Omental fat pad (tissue), 4 donors: ENCODE data around the gene NPIPA1. TPM values are rescaled to one million over a fixed set of nuclear protein-coding genes. Genes with fewer than 3 reads are reported as not detected.
"Not testable (repeated sequence)": the region's sequence is repeated elsewhere in the genome, so short reads cannot be mapped to it uniquely, and the experiment has no call there.

Experiments used
- ATAC-seq: fragments of 150-250 bp; one replicate; pipeline ENCODE4 v1.9.1; 2016; ENCODE audit warnings: mild to moderate bottlenecking, moderate library complexity; ENCODE audit not compliant: low FRiP score
- DNase-seq: peaks from one replicate; pipeline ENCODE4 v3.0.0-alpha.2; 2019; ENCODE audit warnings: low spot score
- small RNA-seq: library from RNA; depleted of rRNA; stranded (forward); fragments of <200 nt; gene quantifications from one replicate; pipeline ENCODE3, GENCODE V24; 2016
- total RNA-seq, 4 donors: library from RNA; depleted of rRNA; stranded (reverse); fragments of >200 nt; gene quantifications; one replicate each; pipeline ENCODE4 v1.1.0, GENCODE V29; 2016

Gene NPIPA1
- total RNA-seq, 4 donors from 2014 or later, result 48.5 to 91.7 (median 68.7) TPM

- ATAC-seq, DNase-seq: not testable (repeated sequence)
Measured at GRCh38 chr16:14978281-14978680, 41.0 kb downstream of the NPIPA1 start.

- not testable (repeated sequence) for DNase-seq, ATAC-seq
Measured at GRCh38 chr16:14978908-14979307, 41.7 kb downstream of the NPIPA1 start.

GRCh38 chr16:14981234-14981633 is 44.0 kb downstream of the NPIPA1 start:
- ATAC-seq, DNase-seq: not testable (repeated sequence)

DNA sequence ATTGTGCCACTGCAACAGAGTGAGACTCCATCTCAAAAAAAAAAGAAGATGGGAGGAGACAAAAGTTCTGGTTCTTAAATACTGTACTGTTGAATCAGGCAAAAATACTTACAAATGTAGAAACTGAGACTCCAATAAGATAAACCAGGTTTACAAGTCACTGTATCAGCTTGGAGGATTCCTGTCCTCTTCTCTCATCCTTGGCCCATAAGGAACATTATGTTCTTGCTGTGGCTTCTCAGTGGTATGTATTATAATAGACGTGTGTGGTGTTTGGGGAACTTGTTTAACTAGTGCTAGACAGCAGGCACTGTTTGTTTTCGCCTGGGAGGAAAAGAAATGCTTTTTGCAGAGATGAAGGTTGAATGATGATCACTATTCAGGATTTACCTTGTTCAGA is 45.3 kb downstream of the NPIPA1 start:
- DNase-seq, ATAC-seq: not testable (repeated sequence)

DNA sequence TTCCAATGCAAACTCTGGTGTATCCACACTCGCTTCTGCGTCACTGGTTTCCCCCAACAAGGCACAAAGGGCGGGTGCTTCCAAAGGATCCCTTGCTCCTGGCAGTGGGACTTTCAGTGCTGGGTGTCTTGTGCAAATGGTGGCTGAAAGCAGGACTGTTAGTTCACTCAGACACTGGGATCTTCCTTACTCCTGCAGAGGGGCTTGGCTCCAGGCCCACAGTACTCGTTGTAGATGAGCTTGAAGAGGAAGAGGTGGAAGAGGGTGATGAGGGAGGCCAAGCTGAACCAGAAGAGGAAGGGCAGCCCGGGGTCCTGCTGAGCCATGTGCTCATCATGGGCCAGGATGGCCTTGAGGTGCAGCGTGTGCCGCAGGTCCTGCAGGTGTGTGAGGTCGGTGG is 50.8 kb downstream of the NPIPA1 start:
- DNase-seq, ATAC-seq: not testable (repeated sequence)

DNA sequence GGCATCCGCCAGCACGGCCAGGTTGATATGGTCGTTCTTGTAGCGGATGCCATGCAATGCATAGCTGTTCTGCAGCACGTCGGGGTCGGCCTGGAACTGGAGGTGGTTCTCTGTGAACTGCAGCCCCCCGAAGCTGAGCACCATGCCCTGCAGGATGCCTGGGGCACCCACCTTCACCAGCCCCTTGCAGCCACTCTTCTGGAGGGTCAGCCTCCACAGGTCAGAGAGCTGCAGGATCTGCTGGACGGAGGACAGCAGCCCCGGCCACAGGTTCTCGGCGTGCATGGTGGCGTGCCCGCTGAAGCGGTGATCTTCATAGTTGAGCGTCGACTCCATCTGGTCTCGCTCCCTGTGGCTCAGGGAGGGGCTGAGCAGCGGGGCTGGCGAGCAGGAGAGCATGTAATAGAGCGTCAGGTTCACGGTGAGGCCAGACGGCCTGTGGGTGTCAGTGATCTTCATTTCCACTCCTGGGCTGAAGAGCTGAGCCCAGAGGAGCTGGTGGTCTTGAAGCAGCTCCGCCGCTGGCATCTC is 51.5 kb downstream of the NPIPA1 start:
- not testable (repeated sequence) for DNase-seq, ATAC-seq

GRCh38 chr16:14989291-14990281 is 52.3 kb downstream of the NPIPA1 start:
- DNase-seq, result not testable (repeated sequence)
- ATAC-seq, result peak; percentile 48

DNA sequence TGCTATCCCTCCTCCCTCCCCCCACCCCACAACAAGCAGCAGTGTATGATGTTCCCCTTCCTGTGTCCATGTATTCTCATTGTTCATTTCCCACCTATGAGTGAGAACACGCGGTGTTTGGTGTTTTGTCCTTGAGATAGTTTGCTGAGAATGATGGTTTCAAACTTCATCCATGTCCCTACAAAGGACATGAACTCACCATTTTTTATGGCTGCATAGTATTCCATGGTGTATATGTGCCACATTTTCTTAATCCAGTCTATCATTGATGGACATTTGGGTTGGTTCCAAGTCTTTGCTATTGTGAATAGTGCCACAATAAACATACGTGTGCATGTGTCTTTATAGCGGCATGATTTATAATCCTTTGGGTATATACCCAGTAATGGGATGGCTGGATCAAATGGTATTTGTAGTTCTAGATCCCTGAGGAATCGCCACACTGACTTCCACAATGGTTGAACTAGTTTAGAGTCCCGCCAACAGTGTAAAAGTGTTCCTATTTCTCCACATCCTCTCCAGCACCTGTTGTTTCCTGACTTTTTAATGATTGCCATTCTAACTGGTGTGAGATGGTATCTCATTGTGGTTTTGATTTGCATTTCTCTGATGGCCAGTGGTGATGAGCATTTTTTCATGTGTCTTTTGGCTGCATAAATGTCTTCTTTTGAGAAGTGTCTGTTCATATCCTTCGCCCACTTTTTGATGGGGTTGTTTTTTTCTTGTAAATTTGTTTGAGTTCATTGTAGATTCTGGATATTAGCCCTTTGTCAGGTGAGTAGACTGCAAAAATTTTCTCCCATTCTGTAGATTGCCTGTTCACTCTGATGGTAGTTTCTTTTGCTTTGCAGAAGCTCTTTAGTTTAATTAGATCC is 56.3 kb downstream of the NPIPA1 start:
- not testable (repeated sequence) for ATAC-seq

DNA sequence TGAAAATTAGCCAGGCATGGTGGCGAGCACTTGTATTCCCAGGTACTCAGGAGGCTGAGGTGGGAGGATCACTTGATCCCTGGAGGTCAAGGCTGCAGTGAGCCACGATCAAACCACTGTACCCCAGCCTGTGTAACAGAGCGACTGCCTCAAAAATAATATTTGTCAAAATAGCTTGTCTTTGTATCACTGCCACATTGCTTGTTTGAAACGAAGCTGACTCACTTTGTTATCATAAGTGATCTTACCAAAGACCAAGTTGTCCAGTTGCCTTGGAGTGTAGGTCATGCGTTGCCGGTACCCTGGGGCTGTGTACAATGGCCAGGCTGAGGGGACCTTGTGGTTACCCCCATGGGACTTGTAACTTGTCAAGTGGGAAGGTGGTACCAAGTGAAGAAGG is 59.5 kb downstream of the NPIPA1 start:
- not testable (repeated sequence) for DNase-seq, ATAC-seq

More for the DNA sequence above, 56.3 kb downstream of the NPIPA1 start:
- DNase-seq, result not testable (repeated sequence)

DNA sequence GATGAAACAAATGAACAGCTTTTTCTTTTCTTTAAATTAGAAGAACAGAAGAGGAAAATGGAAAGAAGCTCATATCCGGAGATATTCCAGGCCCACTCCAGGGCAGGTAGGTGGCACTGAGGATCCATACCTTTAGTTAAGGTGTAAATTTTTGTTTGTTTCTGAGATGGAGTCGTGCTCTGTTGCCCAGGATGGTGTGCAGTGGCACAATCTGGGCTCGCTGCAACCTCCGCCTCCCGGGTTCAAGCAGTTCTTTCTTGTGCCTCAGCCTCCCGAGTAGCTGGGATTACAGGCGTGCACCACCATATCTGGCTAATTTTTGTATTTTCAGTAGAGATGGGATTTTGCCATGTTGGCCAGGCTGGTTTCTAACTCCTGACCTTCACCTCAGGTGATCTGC is 61.1 kb downstream of the NPIPA1 start:
- DNase-seq, ATAC-seq: not testable (repeated sequence)

GRCh38 chr16:14999845-15000244 is 62.6 kb downstream of the NPIPA1 start:
- not testable (repeated sequence) for ATAC-seq, DNase-seq

Small RNAs within 50 kb of the gene (small RNA-seq; reads per million reads assigned to genes)
- gene AC138932.4 (not detected), gene MIR3180-1 (not detected), gene MIR3670-1 (not detected), gene MIR6511A1 (not detected), gene MIR6770-1 (not detected), gene RF00019 (not detected)

Other genes with a start within 250 kb of the NPIPA1 start
- gene PLA2G10, start 243.1 kb upstream of the NPIPA1 start, total RNA-seq, result not detected
- 1 to 10 TPM in 1 of 4 donors, under 1 TPM in 1, not detected in 2; 0.46 to 2.3 TPM for gene NPIPA3, start 234.0 kb upstream of the NPIPA1 start, total RNA-seq
- 1 to 10 TPM in 1 of 4 donors, not detected in 3; 2.3 TPM for gene NPIPA2, start 194.9 kb upstream of the NPIPA1 start, total RNA-seq
- 10 to 100 TPM; 28.2 to 74.2 (median 39.6) TPM for gene NOMO1, start 103.7 kb upstream of the NPIPA1 start, total RNA-seq
- gene PDXDC1, start 37.6 kb downstream of the NPIPA1 start, total RNA-seq, result 10 to 100 TPM; 55.8 to 80.8 (median 66.6) TPM
- 100 to 1,000 TPM in 1 of 4 donors, 10 to 100 TPM in 3; 51.4 to 104 (median 77.4) TPM for gene NTAN1, start 118.6 kb downstream of the NPIPA1 start, total RNA-seq
- gene RRN3, start 156.8 kb downstream of the NPIPA1 start, total RNA-seq, result 10 to 100 TPM; 29.3 to 55.4 (median 41.9) TPM